Stimulated activated CD4-positive, alpha-beta T cell treated with anti-CD3 and anti-CD28 coated beads, Interleukin-12 subunit alpha, Interleukin-12 subunit beta, amount 100 ng/mL, for 48 hours (primary cell): Measurements from ENCODE around the gene CGB2.
"Not testable (repeated sequence)": the region's sequence is repeated elsewhere in the genome, so short reads cannot be mapped to it uniquely, and the experiment has no call there.

ENCODE experiments used
- DNase-seq, 3 donors: peaks; one replicate each; pipeline ENCODE4 v3.0.0-alpha.2; 2020; ENCODE audit warnings: low read depth in 2 of 3, low spot score in 1 of 3

The CGB2 gene

DNA sequence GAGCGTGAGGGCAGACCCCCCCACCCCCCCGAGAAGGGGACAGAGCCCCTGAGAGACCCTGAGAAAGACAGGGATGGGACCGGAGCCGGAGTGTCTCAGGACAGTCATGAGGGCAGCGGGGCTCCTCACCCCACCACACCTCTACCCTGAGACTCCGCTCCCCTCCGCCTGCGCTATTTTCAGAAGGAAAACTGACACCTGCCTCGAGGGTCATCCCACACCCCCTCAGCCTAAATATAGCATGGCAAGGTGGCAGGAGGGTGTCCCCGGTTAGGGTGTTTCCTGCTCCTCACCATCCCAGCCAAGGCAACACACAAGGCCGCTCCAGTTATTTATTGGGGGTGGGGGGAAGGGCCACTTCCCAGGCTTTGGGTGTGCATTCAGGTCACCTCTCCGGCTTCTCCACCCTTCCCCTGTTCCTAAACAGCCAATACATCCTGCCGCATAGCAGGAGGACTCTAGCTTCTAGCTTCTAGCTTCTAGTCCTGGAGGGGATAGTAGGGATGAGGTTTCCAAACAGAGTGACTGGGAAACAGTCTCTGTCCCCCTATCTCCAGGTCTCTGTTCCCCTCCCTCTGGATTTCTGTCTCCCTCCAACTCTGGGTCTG is 34.3 kb downstream of the CGB2 start:
- DNase-seq = no peak

DNA sequence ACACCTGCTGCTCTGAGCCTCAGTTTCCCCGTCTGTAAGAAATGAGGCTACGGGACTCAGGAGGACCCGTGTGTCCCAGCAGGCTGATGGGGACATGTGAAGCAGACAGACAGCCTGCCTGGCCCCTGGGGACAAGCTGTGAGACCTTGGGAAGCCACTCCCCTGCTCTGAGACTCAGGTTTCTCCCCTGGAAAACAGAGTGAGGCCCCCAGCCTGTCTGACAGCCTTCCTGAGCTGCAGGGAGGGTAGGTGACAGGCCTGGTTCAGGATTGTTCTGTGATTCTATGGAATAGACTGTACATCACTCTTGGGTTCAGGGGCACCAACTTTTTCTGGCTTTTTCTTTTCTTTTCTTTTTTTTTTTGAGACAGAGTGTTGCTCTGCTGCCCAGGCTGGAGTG is 35.9 kb downstream of the CGB2 start:
- DNase-seq = no peak

DNA sequence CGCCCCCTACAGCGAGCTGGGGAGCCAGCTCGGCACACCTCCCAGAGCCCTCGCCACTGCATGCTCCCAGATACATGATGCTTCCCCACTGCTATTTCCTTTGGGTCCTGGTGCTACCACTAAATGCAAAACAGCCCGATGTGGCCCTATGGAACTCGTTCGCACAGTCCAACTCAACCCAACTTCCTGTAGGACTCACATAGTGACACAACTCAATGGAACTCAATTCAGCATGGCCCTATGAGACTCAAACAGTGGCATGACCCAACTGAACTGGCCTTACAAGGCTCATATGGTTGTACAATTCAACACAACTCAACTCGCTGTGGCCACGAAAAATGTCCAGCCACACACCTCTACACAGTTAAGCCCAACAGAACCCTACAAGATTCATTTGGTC is 37.3 kb downstream of the CGB2 start:
- no peak for DNase-seq

DNA sequence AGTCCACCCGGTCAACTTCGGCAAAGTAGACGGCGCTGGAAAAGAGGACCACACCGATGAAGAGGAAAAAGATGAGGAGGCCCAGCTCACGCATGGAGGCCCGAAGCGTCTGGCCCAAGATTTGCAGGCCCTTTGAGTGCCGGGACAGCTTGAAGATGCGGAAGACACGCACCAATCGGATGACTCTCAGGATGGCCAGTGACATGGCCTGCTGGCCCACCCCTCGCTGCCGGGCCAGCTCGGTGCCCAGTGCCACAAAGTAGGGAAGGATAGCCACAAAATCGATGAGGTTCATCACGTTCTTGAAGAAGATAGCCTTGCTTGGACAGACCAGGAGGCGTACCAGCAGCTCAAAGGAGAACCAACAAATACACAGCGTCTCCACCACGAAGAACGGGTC is 38.7 kb downstream of the CGB2 start:
- no peak for DNase-seq

DNA sequence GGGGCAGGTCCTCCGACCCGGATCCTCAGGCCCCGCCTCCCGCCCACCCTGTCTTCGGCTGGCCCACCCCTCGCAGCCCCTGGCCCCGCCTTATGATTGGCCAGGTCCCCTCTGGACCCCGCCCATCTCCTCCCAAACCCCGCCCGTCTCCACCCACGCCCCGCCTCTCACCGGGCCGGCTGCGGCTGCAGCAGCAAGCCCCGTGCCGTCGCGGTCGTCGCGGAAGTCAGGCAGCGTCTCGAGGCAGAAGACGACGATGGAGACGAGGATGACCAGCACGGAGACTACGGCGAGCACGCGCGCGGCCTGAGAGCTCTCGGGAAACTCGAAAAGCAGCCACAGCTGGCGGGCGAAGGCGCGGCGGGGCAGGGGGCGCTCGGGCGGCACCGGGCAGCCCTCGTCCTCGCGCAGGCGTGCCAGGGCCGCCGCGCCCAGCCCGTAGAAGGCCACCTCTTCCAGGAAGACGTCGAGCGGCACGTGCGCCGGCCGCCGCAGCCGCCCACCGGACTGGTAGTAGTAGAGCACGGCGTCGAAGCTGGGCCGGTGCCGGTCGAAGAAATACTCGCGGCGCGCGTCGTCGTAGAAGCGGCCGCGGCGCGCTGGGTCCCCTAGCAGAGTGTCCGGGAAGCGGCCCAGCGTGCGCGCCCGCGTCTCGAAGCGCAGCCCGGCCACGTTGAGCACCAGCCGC is 40.3 kb downstream of the CGB2 start:
- DNase-seq = no peak

DNA sequence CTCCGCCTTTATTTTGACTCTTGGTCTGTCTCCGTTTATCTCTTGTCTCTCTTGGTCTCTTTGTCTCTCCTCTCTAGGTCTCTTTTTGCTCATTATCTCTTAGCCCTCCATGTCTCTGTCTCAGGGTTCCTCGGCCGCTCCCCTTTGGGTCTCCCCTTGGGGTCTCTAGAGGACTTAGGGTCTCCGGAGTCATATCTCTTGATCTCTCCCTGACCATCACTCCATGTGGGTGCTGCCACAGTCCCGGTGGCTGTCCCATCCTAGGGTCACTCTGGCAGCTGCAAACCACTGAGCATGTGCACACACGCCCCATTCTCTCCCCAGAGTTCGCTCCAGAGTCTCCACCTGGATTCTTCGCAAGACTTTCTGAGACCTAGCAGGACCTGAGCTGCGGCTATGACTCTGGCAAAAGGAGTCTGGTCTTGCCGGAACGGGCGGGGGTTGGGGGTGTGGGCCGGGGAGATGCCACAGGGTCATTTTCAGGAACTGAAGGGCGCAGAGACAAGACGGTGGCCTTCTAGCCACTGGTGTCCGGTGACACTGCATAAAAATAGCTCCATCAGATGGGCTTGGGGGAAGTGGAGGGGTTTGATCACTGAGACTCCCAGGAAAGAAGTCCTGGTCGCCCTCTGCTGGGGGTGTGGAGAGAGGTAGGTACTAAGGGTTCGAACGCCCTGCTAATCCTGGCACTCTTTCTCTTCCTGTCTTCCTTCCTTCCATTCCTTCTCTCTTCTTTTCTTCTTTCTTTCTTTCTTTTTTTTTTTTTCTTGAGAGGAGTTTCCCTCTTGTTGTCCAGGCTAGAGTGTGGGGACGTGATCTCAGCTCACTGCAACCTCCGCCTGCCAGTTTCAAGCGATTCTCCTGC is 42.1 kb downstream of the CGB2 start:
- DNase-seq = no peak

DNA sequence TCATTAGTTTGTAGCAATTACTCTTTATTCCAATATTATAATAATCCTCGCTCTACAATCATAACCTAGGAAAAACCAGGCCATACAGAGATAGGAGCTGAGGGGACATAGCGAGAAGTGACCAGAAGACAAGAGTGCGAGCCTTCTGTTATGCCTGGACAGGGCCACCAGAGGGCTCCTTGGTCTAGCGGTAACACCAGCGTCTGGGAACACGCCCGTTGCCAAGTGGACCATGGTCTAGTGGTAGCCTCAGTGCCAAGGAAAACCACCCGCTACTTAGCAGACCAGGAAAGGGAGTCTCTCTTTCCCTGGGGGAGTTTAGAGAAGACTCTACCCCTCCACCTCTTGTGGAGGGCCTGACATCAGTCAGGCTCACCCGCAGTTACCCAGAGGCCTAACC is 43.2 kb downstream of the CGB2 start:
- not testable (repeated sequence) for DNase-seq

DNA sequence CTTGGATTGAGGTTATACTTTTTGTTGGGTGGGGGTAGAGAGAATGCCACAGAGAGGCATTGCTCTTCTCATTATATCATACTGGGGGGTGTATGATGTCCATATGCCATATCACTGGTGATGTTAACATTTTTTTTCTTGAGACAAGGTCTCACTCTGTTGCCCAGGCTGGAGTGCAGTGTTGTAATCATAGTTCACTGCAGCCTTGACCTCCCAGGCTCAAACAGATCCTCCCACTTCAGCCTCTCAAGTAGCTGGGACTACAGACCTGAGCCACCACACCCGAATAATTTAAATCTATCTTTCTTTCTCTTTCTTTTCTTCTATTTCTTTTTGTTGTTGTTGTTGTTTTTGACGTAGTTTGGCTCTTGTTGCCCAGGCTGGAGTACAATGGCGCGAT is 48.7 kb downstream of the CGB2 start:
- DNase-seq = no peak

DNA sequence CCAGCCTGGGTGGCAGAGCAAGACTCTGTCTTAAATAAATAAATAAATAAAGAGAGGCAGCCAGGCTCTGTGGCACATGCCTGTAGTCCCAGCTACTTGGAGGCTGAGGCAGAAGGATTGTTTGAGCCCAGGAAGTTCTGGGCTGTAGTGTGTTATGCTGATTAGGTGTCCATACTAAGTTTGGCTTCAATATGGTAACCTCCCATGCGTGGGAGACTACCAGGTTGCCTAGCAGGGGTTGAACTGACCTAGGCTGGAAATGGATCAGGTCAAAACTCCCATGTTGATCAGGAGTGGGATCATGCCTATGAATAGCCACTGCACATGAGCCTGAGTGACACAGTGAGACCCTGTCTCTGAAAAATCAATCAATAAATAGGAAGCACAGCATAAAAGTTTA is 49.6 kb downstream of the CGB2 start:
- DNase-seq = no peak
